ENCODE measurements around the gene E2F6.

GRCh38 chr2:11456251-11456650, 9.7 kb downstream of the E2F6 start:
- TF ChIP-seq, protein P1, sequence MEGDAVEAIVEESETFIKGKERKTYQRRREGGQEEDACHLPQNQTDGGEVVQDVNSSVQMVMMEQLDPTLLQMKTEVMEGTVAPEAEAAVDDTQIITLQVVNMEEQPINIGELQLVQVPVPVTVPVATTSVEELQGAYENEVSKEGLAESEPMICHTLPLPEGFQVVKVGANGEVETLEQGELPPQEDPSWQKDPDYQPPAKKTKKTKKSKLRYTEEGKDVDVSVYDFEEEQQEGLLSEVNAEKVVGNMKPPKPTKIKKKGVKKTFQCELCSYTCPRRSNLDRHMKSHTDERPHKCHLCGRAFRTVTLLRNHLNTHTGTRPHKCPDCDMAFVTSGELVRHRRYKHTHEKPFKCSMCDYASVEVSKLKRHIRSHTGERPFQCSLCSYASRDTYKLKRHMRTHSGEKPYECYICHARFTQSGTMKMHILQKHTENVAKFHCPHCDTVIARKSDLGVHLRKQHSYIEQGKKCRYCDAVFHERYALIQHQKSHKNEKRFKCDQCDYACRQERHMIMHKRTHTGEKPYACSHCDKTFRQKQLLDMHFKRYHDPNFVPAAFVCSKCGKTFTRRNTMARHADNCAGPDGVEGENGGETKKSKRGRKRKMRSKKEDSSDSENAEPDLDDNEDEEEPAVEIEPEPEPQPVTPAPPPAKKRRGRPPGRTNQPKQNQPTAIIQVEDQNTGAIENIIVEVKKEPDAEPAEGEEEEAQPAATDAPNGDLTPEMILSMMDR (IDR thresholded peaks at IDR 0.05; ENCODE audit: poor library complexity) = no peak
- TF ChIP-seq EZH2 (IDR thresholded peaks at IDR 0.05; ENCODE audit: borderline replicate concordance) = no peak
